ENCODE data around the gene GSX2.
"Not testable (repeated sequence)": the region's sequence is repeated elsewhere in the genome, so short reads cannot be mapped to it uniquely, and the experiment has no call there.

DNA sequence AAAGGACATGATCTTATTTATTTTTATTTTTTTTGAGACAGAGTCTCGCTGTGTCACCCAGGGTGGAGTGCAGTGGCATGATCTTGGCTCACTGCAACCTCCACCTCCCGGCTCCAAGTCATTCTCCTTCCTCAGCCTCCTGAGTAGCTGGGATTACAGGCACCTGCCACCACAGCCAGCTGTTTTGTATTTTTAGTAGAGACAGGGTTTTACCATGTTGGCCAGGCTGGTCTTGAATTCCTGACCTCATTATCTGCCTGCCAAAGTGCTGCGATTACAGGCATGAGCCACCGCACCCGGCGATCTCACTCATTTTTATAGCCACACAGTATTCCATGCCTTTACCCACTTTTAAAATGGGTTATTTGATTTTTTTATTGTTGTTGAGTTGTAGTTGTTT is 16.3 kb downstream of the GSX2 start:
- TF ChIP-seq ZFP3 (CRISPR knock-in tag; IDR thresholded peaks at IDR 0.05); CSDC2 (CRISPR knock-in tag; IDR thresholded peaks at IDR 0.05); ESRRG (CRISPR knock-in tag; IDR thresholded peaks at IDR 0.05); ISL1 (CRISPR knock-in tag; IDR thresholded peaks at IDR 0.05); RARB (CRISPR knock-in tag; IDR thresholded peaks at IDR 0.05); ZFP30 (CRISPR knock-in tag; IDR thresholded peaks at IDR 0.05); ARNTL (CRISPR knock-in tag; IDR thresholded peaks at IDR 0.05; ENCODE audit: borderline replicate concordance, low read depth); BACH2 (CRISPR knock-in tag; IDR thresholded peaks at IDR 0.05; ENCODE audit: borderline replicate concordance); ZNF70 (CRISPR knock-in tag; IDR thresholded peaks at IDR 0.05); TOX (CRISPR knock-in tag; IDR thresholded peaks at IDR 0.05; ENCODE audit: borderline replicate concordance); ZNF8 (CRISPR knock-in tag; IDR thresholded peaks at IDR 0.05): not testable (repeated sequence)
- TF ChIP-seq, protein P1, sequence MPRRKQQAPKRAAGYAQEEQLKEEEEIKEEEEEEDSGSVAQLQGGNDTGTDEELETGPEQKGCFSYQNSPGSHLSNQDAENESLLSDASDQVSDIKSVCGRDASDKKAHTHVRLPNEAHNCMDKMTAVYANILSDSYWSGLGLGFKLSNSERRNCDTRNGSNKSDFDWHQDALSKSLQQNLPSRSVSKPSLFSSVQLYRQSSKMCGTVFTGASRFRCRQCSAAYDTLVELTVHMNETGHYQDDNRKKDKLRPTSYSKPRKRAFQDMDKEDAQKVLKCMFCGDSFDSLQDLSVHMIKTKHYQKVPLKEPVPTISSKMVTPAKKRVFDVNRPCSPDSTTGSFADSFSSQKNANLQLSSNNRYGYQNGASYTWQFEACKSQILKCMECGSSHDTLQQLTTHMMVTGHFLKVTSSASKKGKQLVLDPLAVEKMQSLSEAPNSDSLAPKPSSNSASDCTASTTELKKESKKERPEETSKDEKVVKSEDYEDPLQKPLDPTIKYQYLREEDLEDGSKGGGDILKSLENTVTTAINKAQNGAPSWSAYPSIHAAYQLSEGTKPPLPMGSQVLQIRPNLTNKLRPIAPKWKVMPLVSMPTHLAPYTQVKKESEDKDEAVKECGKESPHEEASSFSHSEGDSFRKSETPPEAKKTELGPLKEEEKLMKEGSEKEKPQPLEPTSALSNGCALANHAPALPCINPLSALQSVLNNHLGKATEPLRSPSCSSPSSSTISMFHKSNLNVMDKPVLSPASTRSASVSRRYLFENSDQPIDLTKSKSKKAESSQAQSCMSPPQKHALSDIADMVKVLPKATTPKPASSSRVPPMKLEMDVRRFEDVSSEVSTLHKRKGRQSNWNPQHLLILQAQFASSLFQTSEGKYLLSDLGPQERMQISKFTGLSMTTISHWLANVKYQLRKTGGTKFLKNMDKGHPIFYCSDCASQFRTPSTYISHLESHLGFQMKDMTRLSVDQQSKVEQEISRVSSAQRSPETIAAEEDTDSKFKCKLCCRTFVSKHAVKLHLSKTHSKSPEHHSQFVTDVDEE (CRISPR knock-in tag; IDR thresholded peaks at IDR 0.05), result not testable (repeated sequence)
- TF ChIP-seq, protein P2, sequence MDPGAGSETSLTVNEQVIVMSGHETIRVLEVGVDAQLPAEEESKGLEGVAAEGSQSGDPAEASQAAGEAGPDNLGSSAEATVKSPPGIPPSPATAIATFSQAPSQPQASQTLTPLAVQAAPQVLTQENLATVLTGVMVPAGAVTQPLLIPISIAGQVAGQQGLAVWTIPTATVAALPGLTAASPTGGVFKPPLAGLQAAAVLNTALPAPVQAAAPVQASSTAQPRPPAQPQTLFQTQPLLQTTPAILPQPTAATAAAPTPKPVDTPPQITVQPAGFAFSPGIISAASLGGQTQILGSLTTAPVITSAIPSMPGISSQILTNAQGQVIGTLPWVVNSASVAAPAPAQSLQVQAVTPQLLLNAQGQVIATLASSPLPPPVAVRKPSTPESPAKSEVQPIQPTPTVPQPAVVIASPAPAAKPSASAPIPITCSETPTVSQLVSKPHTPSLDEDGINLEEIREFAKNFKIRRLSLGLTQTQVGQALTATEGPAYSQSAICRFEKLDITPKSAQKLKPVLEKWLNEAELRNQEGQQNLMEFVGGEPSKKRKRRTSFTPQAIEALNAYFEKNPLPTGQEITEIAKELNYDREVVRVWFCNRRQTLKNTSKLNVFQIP (CRISPR knock-in tag; IDR thresholded peaks at IDR 0.05; ENCODE audit: borderline replicate concordance, low read depth), result not testable (repeated sequence)
- TF ChIP-seq, protein P3, sequence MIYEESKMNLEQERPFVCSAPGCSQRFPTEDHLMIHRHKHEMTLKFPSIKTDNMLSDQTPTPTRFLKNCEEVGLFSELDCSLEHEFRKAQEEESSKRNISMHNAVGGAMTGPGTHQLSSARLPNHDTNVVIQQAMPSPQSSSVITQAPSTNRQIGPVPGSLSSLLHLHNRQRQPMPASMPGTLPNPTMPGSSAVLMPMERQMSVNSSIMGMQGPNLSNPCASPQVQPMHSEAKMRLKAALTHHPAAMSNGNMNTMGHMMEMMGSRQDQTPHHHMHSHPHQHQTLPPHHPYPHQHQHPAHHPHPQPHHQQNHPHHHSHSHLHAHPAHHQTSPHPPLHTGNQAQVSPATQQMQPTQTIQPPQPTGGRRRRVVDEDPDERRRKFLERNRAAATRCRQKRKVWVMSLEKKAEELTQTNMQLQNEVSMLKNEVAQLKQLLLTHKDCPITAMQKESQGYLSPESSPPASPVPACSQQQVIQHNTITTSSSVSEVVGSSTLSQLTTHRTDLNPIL (CRISPR knock-in tag; IDR thresholded peaks at IDR 0.05; ENCODE audit: low read depth), result not testable (repeated sequence)

Data from SK-N-SH treated with all-trans-retinoic acid at 6 μM for 48 hours (cell line).